HepG2 (cell line): ENCODE results near the gene PVR. TPM values are rescaled to one million over a fixed set of nuclear protein-coding genes. Genes with fewer than 3 reads are reported as not detected.
A peak's percentile ranks its signal among the peaks of the same experiment; 100 is the strongest.

Experiments used
- BCL6 ChIP-seq: IDR thresholded peaks from 2 replicates; pipeline ENCODE4 v1.6.1; 2016; ENCODE audit warnings: missing genetic modification reagents, missing compliant biosample characterization
- DNMT1 ChIP-seq: sonication (generic); formaldehyde crosslinking; IDR thresholded peaks from 2 replicates; pipeline ENCODE4 v1.5.1; 2020; ENCODE audit warnings: mild to moderate bottlenecking, missing genetic modification reagents
- FOXM1 ChIP-seq: sonication (generic); formaldehyde crosslinking; IDR thresholded peaks from 2 replicates; pipeline ENCODE4 v1.5.0; 2020; ENCODE audit warnings: missing genetic modification reagents
- HIVEP1 ChIP-seq: sonication (generic); formaldehyde crosslinking; IDR thresholded peaks from 2 replicates; pipeline ENCODE4 v1.4.0; 2020; ENCODE audit warnings: mild to moderate bottlenecking, missing genetic modification reagents
- HOXA5 ChIP-seq: sonication (generic); formaldehyde crosslinking; IDR thresholded peaks from 2 replicates; pipeline ENCODE4 v1.4.0; 2020; ENCODE audit warnings: missing genetic modification reagents
- IRX3 ChIP-seq: sonication (generic); formaldehyde crosslinking; IDR thresholded peaks from 2 replicates; pipeline ENCODE4 v1.8.1; 2023; ENCODE audit warnings: mild to moderate bottlenecking, low read depth, missing genetic modification reagents, borderline replicate concordance
- PAX8 ChIP-seq: sonication (generic); formaldehyde crosslinking; IDR thresholded peaks from 2 replicates; pipeline ENCODE4 v1.8.0; 2022; ENCODE audit warnings: mild to moderate bottlenecking, missing genetic modification reagents, borderline replicate concordance
- SP140L ChIP-seq: sonication (generic); formaldehyde crosslinking; IDR thresholded peaks from 2 replicates; pipeline ENCODE4 v1.4.0; 2020; ENCODE audit warnings: missing genetic modification reagents, borderline replicate concordance
- TFDP2 ChIP-seq: sonication (generic); formaldehyde crosslinking; IDR thresholded peaks from 2 replicates; pipeline ENCODE4 v1.4.0; 2020; ENCODE audit warnings: missing genetic modification reagents
- TSC22D2 ChIP-seq: sonication (generic); formaldehyde crosslinking; IDR thresholded peaks from 2 replicates; pipeline ENCODE4 v1.5.1; 2020; ENCODE audit warnings: missing genetic modification reagents, mild to moderate bottlenecking, borderline replicate concordance
- ZFP36L1 ChIP-seq: sonication (generic); formaldehyde crosslinking; IDR thresholded peaks from 2 replicates; pipeline ENCODE4 v1.8.0; 2022; ENCODE audit warnings: mild to moderate bottlenecking, missing genetic modification reagents, moderate library complexity
- ZFY ChIP-seq: sonication (generic); formaldehyde crosslinking; IDR thresholded peaks from 2 replicates; pipeline ENCODE4 v1.4.0; 2020; ENCODE audit warnings: missing genetic modification reagents
- ZMAT3 ChIP-seq: sonication (generic); formaldehyde crosslinking; conservative IDR thresholded peaks from 2 replicates; pipeline ENCODE4 v1.7.0; 2021; ENCODE audit warnings: missing genetic modification reagents
- ZNF20 ChIP-seq: sonication (generic); formaldehyde crosslinking; IDR thresholded peaks from 2 replicates; pipeline ENCODE4 v1.4.0; 2020; ENCODE audit warnings: mild to moderate bottlenecking, moderate library complexity, missing genetic modification reagents
- ZNF230 ChIP-seq: sonication (generic); formaldehyde crosslinking; IDR thresholded peaks from 2 replicates; pipeline ENCODE4 v1.4.0; 2020; ENCODE audit warnings: mild to moderate bottlenecking, missing genetic modification reagents
- ZNF354B ChIP-seq: sonication (generic); formaldehyde crosslinking; IDR thresholded peaks from 2 replicates; pipeline ENCODE4 v1.8.0; 2022; ENCODE audit warnings: mild to moderate bottlenecking, missing genetic modification reagents
- ZNF383 ChIP-seq: sonication (generic); formaldehyde crosslinking; IDR thresholded peaks from 2 replicates; pipeline ENCODE4 v1.4.0; 2020; ENCODE audit warnings: missing genetic modification reagents, mild to moderate bottlenecking, borderline replicate concordance
- ZNF451 ChIP-seq: sonication (generic); formaldehyde crosslinking; IDR thresholded peaks from 2 replicates; pipeline ENCODE4 v1.5.0; 2020; ENCODE audit warnings: mild to moderate bottlenecking, missing genetic modification reagents
- ZNF501 ChIP-seq: sonication (generic); formaldehyde crosslinking; IDR thresholded peaks from 2 replicates; pipeline ENCODE4 v1.5.1; 2020; ENCODE audit warnings: mild to moderate bottlenecking, moderate library complexity, missing genetic modification reagents
- ZNF607 ChIP-seq: sonication (generic); formaldehyde crosslinking; IDR thresholded peaks from 2 replicates; pipeline ENCODE4 v1.5.1; 2020; ENCODE audit warnings: missing genetic modification reagents, mild to moderate bottlenecking, borderline replicate concordance
- ZNF891 ChIP-seq: sonication (generic); formaldehyde crosslinking; IDR thresholded peaks from 2 replicates; pipeline ENCODE4 v1.5.0; 2020; ENCODE audit warnings: mild to moderate bottlenecking, missing genetic modification reagents
- polyA plus RNA-seq, 8 experiments: library from polyadenylated mRNA; depleted of rRNA in 3 of 8; stranded (reverse) in 7 of 8; unstranded in 1 of 8; fragments of >200 nt; fragmentation: Illumina TruSeq in 4 of 8; extraction: Trizol in 4 of 8; gene quantifications; 2 replicates each; pipeline versions ENCODE4 v1.2.1 to v1.2.3, GENCODE V29; 2011 to 2016; ENCODE audit warnings: low read depth in 4 of 8, missing spikeins in 1 of 8, mixed read lengths in 1 of 8; ENCODE audit not compliant: insufficient read depth in 1 of 8
- total RNA-seq, 5 experiments: library from RNA; depleted of rRNA; stranded (reverse); fragments of >200 nt; fragmentation: Illumina TruSeq; extraction: Trizol; gene quantifications; 2 replicates each; pipeline ENCODE4 v1.2.3, GENCODE V29; 2016; ENCODE audit warnings: low read depth in 1 of 5
- TF ChIP-seq, protein P1 (sequence below): IDR thresholded peaks from 2 replicates; pipeline ENCODE4 v1.6.1; 2016; ENCODE audit warnings: mild to moderate bottlenecking
- TF ChIP-seq, protein P2 (sequence below): sonication (generic); formaldehyde crosslinking; conservative IDR thresholded peaks from 2 replicates; pipeline ENCODE4 v1.4.0; 2020; ENCODE audit warnings: missing genetic modification reagents
- TF ChIP-seq, protein P3 (sequence below): sonication (generic); formaldehyde crosslinking; IDR thresholded peaks from 2 replicates; pipeline ENCODE4 v1.5.1; 2020; ENCODE audit warnings: mild to moderate bottlenecking, missing genetic modification reagents, moderate library complexity

Gene PVR
- total and polyA plus RNA-seq, 2 of the 13 experiments (the other 11 are each of a cell fraction or from before 2014, with no cell fraction given), result 43.4 to 46.6 TPM

DNA sequence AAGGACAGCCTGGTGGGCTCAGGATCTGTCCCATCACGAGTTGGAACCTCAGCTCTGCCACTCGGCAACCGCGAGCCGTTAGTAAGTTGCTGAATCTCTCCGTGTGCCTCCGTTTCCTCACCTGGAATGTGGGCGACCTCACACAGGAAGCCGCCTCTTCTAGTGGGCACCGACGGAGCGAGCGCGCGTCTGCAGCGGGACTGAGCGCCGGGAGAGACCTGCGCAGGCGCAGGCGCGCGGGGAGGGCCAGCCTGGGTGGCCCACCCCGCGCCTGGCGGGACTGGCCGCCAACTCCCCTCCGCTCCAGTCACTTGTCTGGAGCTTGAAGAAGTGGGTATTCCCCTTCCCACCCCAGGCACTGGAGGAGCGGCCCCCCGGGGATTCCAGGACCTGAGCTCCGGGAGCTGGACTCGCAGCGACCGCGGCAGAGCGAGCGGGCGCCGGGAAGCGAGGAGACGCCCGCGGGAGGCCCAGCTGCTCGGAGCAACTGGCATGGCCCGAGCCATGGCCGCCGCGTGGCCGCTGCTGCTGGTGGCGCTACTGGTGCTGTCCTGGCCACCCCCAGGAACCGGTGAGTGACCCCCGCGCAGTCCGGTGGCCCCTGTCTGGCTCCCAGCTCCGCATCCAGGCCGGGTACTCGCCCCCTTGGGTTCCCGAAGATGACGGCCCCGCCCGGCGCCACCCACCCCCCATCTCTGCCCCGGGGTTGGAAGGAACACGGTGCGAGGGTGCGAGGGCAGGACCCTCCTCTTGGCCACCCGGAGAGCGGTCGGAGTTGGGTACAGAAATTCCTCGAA, at the start of gene PVR (continued):
- TF ChIP-seq, protein P1, sequence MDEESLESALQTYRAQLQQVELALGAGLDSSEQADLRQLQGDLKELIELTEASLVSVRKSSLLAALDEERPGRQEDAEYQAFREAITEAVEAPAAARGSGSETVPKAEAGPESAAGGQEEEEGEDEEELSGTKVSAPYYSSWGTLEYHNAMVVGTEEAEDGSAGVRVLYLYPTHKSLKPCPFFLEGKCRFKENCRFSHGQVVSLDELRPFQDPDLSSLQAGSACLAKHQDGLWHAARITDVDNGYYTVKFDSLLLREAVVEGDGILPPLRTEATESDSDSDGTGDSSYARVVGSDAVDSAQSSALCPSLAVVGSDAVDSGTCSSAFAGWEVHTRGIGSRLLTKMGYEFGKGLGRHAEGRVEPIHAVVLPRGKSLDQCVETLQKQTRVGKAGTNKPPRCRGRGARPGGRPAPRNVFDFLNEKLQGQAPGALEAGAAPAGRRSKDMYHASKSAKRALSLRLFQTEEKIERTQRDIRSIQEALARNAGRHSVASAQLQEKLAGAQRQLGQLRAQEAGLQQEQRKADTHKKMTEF (CRISPR knock-in tag), result peak; percentile 81; the same call in 1 of the 2 replicates
- TF ChIP-seq, protein P2, sequence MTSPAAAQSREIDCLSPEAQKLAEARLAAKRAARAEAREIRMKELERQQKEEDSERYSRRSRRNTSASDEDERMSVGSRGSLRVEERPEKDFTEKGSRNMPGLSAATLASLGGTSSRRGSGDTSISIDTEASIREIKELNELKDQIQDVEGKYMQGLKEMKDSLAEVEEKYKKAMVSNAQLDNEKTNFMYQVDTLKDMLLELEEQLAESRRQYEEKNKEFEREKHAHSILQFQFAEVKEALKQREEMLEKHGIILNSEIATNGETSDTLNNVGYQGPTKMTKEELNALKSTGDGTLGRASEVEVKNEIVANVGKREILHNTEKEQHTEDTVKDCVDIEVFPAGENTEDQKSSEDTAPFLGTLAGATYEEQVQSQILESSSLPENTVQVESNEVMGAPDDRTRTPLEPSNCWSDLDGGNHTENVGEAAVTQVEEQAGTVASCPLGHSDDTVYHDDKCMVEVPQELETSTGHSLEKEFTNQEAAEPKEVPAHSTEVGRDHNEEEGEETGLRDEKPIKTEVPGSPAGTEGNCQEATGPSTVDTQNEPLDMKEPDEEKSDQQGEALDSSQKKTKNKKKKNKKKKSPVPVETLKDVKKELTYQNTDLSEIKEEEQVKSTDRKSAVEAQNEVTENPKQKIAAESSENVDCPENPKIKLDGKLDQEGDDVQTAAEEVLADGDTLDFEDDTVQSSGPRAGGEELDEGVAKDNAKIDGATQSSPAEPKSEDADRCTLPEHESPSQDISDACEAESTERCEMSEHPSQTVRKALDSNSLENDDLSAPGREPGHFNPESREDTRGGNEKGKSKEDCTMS (CRISPR knock-in tag), result no peak
- TF ChIP-seq TSC22D2 (no peak), ZFY (CRISPR knock-in tag) (peak; percentile 90), ZFP36L1 (no peak), SP140L (CRISPR knock-in tag) (no peak), ZMAT3 (CRISPR knock-in tag) (0 out of 2 replicates have a peak, but pooled peaks have one; percentile 44), ZNF891 (peak; percentile 46; the same call in 1 of the 2 replicates), ZNF230 (0 out of 2 replicates have a peak, but pooled peaks have one; percentile 55), ZNF607 (CRISPR knock-in tag) (no peak), TFDP2 (CRISPR knock-in tag) (peak; percentile 59), ZNF20 (CRISPR knock-in tag) (peak; percentile 41; the same call in 1 of the 2 replicates), FOXM1 (CRISPR knock-in tag) (no peak), ZNF501 (CRISPR knock-in tag) (peak; percentile 62; the same call in 1 of the 2 replicates), PAX8 (no peak), ZNF383 (CRISPR knock-in tag) (no peak), IRX3 (CRISPR knock-in tag) (peak; percentile 82; the same call in 1 of the 2 replicates), HOXA5 (CRISPR knock-in tag) (peak; percentile 54; the same call in 1 of the 2 replicates), BCL6 (CRISPR knock-in tag) (no peak), HIVEP1 (CRISPR knock-in tag) (peak; percentile 59; the same call in 1 of the 2 replicates), DNMT1 (CRISPR knock-in tag) (no peak), ZNF451 (CRISPR knock-in tag) (no peak), ZNF354B (CRISPR knock-in tag) (peak; percentile 73; the same call in 1 of the 2 replicates)
- TF ChIP-seq, protein P3, sequence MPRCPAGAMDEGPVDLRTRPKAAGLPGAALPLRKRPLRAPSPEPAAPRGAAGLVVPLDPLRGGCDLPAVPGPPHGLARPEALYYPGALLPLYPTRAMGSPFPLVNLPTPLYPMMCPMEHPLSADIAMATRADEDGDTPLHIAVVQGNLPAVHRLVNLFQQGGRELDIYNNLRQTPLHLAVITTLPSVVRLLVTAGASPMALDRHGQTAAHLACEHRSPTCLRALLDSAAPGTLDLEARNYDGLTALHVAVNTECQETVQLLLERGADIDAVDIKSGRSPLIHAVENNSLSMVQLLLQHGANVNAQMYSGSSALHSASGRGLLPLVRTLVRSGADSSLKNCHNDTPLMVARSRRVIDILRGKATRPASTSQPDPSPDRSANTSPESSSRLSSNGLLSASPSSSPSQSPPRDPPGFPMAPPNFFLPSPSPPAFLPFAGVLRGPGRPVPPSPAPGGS, result 0 out of 2 replicates have a peak, but pooled peaks have one; percentile 62
